IPS-18a (cell line): Measurements from ENCODE around the gene GALNT10.

Experiments used
- H3K27ac ChIP-seq: one replicate; pipeline ENCODE4 v1.5.1; 2013; ENCODE audit warnings: low read length
- H3K27me3 ChIP-seq: one replicate; pipeline ENCODE4 v1.6.1; 2013; ENCODE audit warnings: mild to moderate bottlenecking, low read length; ENCODE audit not compliant: control insufficient read depth, insufficient read depth
- H3K36me3 ChIP-seq: one replicate; pipeline ENCODE4 v1.6.1; 2013; ENCODE audit warnings: low read depth, low read length; ENCODE audit not compliant: control insufficient read depth
- H3K4me1 ChIP-seq: one replicate; pipeline ENCODE4 v1.6.1; 2013; ENCODE audit warnings: low read depth, low read length; ENCODE audit not compliant: control insufficient read depth
- H3K4me3 ChIP-seq: one replicate; pipeline ENCODE4 v1.5.1; 2013; ENCODE audit warnings: low read length
- H3K9ac ChIP-seq: one replicate; pipeline ENCODE4 v1.6.1; 2013; ENCODE audit warnings: mild to moderate bottlenecking, low read length, moderate library complexity
- H3K9me3 ChIP-seq: one replicate; pipeline ENCODE4 v1.6.1; 2013; ENCODE audit warnings: low read depth, low read length; ENCODE audit not compliant: control insufficient read depth

Gene GALNT10

DNA sequence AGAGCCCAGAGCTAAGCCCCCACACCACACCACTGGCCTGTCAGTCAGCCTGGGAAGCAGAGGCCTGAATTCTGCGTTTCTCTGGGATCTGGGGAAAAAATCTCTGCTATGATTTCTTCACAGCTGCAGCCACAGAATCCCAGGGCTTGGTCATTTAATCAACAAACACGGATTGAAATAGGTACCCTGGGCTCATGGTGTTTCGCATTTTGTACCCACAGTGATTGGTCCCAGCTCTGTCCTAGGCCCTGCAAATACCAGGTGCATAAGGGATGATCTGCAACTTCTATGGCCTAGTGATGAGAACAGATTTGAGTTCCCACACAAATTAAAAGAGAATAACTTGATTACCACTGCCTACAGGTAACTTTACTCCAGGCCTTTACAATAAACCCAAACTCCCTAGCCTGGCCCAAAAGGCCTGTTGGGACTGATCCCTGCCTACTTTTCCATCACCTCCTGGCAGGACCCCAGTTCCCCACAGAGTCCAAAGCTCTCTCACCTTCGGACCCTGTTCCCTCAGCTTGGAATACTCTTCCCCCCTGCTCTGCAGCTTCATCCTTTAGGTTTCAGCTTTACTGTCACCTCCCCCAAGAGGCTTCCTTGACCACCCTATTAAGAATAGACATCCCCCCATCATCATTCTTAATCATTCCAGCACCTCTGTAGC lies 240.6 kb downstream of the GALNT10 start:
- no peak overlapping the region for H3K9ac ChIP-seq

GRCh38 chr5:154435226-154435625 lies 244.7 kb downstream of the GALNT10 start:
- peaks cover 12% of the 10 kb centered on the region for H3K36me3 ChIP-seq

More for the DNA sequence above, 240.6 kb downstream of the GALNT10 start:
- H3K36me3 ChIP-seq, result peaks cover 3% of the 10 kb centered on the region
- no peaks in the 10 kb centered on the region for H3K9me3 ChIP-seq
- no peaks in the 10 kb centered on the region for H3K27me3 ChIP-seq
- no peak overlapping the region for H3K27ac ChIP-seq
- no peaks in the 10 kb centered on the region for H3K4me1 ChIP-seq
- no peak overlapping the region for H3K4me3 ChIP-seq

DNA sequence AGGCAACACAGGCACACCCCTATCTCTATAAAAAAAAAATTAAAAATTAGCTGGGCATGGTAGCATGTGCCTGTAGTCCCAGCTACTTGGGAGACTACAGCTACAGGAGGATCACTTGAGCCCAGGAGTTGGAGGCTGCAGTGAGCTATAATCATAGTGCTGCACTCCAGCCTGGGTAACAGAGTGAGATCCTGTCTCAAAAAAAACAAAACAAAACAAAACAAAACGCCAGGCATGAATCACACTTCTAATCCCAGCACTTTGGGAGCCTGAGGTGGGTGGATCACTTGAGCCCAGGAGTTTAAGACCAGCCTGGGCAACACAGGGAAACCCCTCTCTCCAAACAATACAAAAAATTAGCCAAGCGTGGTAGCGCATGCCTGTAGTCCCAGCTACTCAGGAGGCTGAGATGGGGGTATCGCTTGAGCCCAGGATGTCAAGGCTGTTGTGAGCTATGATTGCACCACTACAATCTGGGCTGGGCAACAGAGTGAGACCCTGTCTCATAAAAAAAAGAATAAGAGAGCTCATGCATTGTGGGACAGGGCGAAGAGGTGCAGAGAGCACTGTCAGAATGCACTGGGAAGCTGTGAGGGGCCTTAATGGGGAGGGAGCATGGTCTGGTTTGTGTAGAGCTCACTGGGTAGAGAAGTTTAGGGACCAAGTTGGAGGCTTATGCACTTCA lies 246.9 kb downstream of the GALNT10 start:
- Histone ChIP-seq H3K9me3 (no peaks in the 10 kb centered on the region), H3K36me3 (peaks cover 19% of the 10 kb centered on the region), H3K4me3 (no peak overlapping the region), H3K27ac (no peak overlapping the region), H3K27me3 (no peaks in the 10 kb centered on the region), H3K9ac (no peak overlapping the region), H3K4me1 (no peaks in the 10 kb centered on the region)

More at GRCh38 chr5:154435226-154435625, 244.7 kb downstream of the GALNT10 start:
- no peaks in the 10 kb centered on the region for H3K4me1 ChIP-seq
- no peak overlapping the region for H3K9ac ChIP-seq
- no peak overlapping the region for H3K4me3 ChIP-seq
- no peaks in the 10 kb centered on the region for H3K9me3 ChIP-seq
- no peaks in the 10 kb centered on the region for H3K27me3 ChIP-seq
- H3K27ac ChIP-seq, result no peak overlapping the region

- Histone ChIP-seq H3K36me3 (peaks cover 19% of the 10 kb centered on the region), H3K4me1 (no peaks in the 10 kb centered on the region), H3K9ac (no peak overlapping the region), H3K27ac (no peak overlapping the region), H3K27me3 (peaks cover 7% of the 10 kb centered on the region), H3K4me3 (no peak overlapping the region), H3K9me3 (no peaks in the 10 kb centered on the region)
These were observed 250.0 kb downstream of the GALNT10 start for GRCh38 chr5:154440540-154440939.

GRCh38 chr5:154442801-154443200 lies 252.3 kb downstream of the GALNT10 start:
- no peak overlapping the region for H3K27ac ChIP-seq
- no peak overlapping the region for H3K4me3 ChIP-seq
- no peaks in the 10 kb centered on the region for H3K9me3 ChIP-seq
- no peak overlapping the region for H3K9ac ChIP-seq
- peaks cover 5% of the 10 kb centered on the region for H3K4me1 ChIP-seq
- peaks cover 18% of the 10 kb centered on the region for H3K27me3 ChIP-seq
- H3K36me3 ChIP-seq, result peaks cover 15% of the 10 kb centered on the region

GRCh38 chr5:154444556-154445421 lies 254.3 kb downstream of the GALNT10 start:
- H3K4me3 ChIP-seq, result peak overlapping the region; percentile 99
- H3K9ac ChIP-seq, result peak overlapping the region; percentile 54
- peaks cover 5% of the 10 kb centered on the region for H3K4me1 ChIP-seq
- no peak overlapping the region for H3K27ac ChIP-seq
- peaks cover 22% of the 10 kb centered on the region for H3K27me3 ChIP-seq
- no peaks in the 10 kb centered on the region for H3K9me3 ChIP-seq
- H3K36me3 ChIP-seq, result peaks cover 8% of the 10 kb centered on the region

- no peak within 1 kb of the TSS for H3K27ac ChIP-seq
These were observed 255.1 kb downstream of the GALNT10 start, which contains the start of gene SAP30L for GRCh38 chr5:154445422-154446194. Gene SAP30L, plus strand, starts transcription at chr5:154445997. Its CDS starts 608 bp downstream, at chr5:154446605.

GRCh38 chr5:154446195-154447088 lies 255.9 kb downstream of the GALNT10 start:
- peaks cover 5% of the 10 kb centered on the region for H3K36me3 ChIP-seq
- H3K9ac ChIP-seq, result peak overlapping the region; percentile 23
- peaks cover 5% of the 10 kb centered on the region for H3K4me1 ChIP-seq
- H3K4me3 ChIP-seq, result peak overlapping the region; percentile 99
- no peaks in the 10 kb centered on the region for H3K9me3 ChIP-seq
- no peak overlapping the region for H3K27ac ChIP-seq
- H3K27me3 ChIP-seq, result peaks cover 22% of the 10 kb centered on the region

More at GRCh38 chr5:154445422-154446194, 255.1 kb downstream of the GALNT10 start, which contains the start of gene SAP30L:
- H3K9me3 ChIP-seq, result no peaks in the 10 kb centered on the region
- peaks cover 5% of the 10 kb centered on the region for H3K4me1 ChIP-seq
- peaks cover 22% of the 10 kb centered on the region for H3K27me3 ChIP-seq
- peak within 1 kb of the TSS; percentile 54 for H3K9ac ChIP-seq
- peaks cover 6% of the 10 kb centered on the region for H3K36me3 ChIP-seq
- peak within 1 kb of the TSS; percentile 99 for H3K4me3 ChIP-seq

GRCh38 chr5:154447089-154447725 lies 256.7 kb downstream of the GALNT10 start:
- Histone ChIP-seq H3K27ac (no peak overlapping the region), H3K9ac (no peak overlapping the region)

GRCh38 chr5:154449786-154450185 lies 259.3 kb downstream of the GALNT10 start:
- peaks cover 5% of the 10 kb centered on the region for H3K4me1 ChIP-seq
- H3K27me3 ChIP-seq, result peaks cover 15% of the 10 kb centered on the region
- no peak overlapping the region for H3K9ac ChIP-seq
- H3K4me3 ChIP-seq, result no peak overlapping the region
- H3K36me3 ChIP-seq, result peaks cover 19% of the 10 kb centered on the region
- H3K27ac ChIP-seq, result no peak overlapping the region
- no peaks in the 10 kb centered on the region for H3K9me3 ChIP-seq

More at GRCh38 chr5:154447089-154447725, 256.7 kb downstream of the GALNT10 start:
- Histone ChIP-seq H3K9me3 (no peaks in the 10 kb centered on the region), H3K4me1 (peaks cover 5% of the 10 kb centered on the region), H3K36me3 (peaks cover 8% of the 10 kb centered on the region), H3K27me3 (peaks cover 22% of the 10 kb centered on the region), H3K4me3 (peak overlapping the region; percentile 99)
